SK-N-SH (cell line): ENCODE data around the gene CDK14.

Experiments used
- EZH2phosphoT487 ChIP-seq: fragments of 200-600 bp; sonication (generic); IDR thresholded peaks from 2 replicates; pipeline ENCODE4 v1.6.1; 2017; ENCODE audit warnings: low read depth, mixed run types, mild to moderate bottlenecking, antibody characterized with exemption, moderate library complexity, borderline replicate concordance
- MEF2A ChIP-seq: IDR thresholded peaks from 2 replicates; pipeline ENCODE4 v1.4.0; 2012; ENCODE audit warnings: low read depth, borderline replicate concordance
- NRF1 ChIP-seq: IDR thresholded peaks from 2 replicates; pipeline ENCODE4 v1.6.1; 2012; ENCODE audit warnings: low read depth, mild to moderate bottlenecking, low read length
- RCOR1 ChIP-seq: fragments of 150-350 bp; IDR thresholded peaks from 2 replicates; pipeline ENCODE4 v1.6.1; 2017; ENCODE audit warnings: antibody characterized with exemption, low read length
- RFX5 ChIP-seq: IDR thresholded peaks from 2 replicates; pipeline ENCODE4 v1.6.1; 2012; ENCODE audit warnings: mild to moderate bottlenecking, improper control_type of control experiment, low read length
- SMC3 ChIP-seq: IDR thresholded peaks from 2 replicates; pipeline ENCODE4 v1.6.1; 2012; ENCODE audit warnings: low read depth, low read length, improper control_type of control experiment
- TAF1 ChIP-seq: IDR thresholded peaks from 2 replicates; pipeline ENCODE4 v1.6.1; 2012; ENCODE audit warnings: low read depth, mild to moderate bottlenecking, low read length, moderate library complexity, borderline replicate concordance
- YY1 ChIP-seq: IDR thresholded peaks from 2 replicates; pipeline ENCODE4 v1.4.0; 2012; ENCODE audit warnings: low read depth, mild to moderate bottlenecking
- TF ChIP-seq, protein P1 (sequence below): fragments of 200-600 bp; sonication (generic); IDR thresholded peaks from 2 replicates; pipeline ENCODE4 v1.6.1; 2017; ENCODE audit warnings: antibody characterized with exemption, mild to moderate bottlenecking, moderate library complexity
- TF ChIP-seq, protein P2 (sequence below): IDR thresholded peaks from 2 replicates; pipeline ENCODE4 v1.4.0; 2012; ENCODE audit warnings: low read depth
- TF ChIP-seq, protein P3 (sequence below): IDR thresholded peaks from 2 replicates; pipeline ENCODE4 v1.6.1; 2012; ENCODE audit warnings: mild to moderate bottlenecking, low read depth, low read length, moderate library complexity

- TF ChIP-seq, protein P1, sequence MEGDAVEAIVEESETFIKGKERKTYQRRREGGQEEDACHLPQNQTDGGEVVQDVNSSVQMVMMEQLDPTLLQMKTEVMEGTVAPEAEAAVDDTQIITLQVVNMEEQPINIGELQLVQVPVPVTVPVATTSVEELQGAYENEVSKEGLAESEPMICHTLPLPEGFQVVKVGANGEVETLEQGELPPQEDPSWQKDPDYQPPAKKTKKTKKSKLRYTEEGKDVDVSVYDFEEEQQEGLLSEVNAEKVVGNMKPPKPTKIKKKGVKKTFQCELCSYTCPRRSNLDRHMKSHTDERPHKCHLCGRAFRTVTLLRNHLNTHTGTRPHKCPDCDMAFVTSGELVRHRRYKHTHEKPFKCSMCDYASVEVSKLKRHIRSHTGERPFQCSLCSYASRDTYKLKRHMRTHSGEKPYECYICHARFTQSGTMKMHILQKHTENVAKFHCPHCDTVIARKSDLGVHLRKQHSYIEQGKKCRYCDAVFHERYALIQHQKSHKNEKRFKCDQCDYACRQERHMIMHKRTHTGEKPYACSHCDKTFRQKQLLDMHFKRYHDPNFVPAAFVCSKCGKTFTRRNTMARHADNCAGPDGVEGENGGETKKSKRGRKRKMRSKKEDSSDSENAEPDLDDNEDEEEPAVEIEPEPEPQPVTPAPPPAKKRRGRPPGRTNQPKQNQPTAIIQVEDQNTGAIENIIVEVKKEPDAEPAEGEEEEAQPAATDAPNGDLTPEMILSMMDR = no peak
- TF ChIP-seq RFX5 = no peak
- no peak for TF ChIP-seq SMC3
- TF ChIP-seq NRF1 = no peak
- TF ChIP-seq EZH2phosphoT487 = no peak
- TF ChIP-seq, protein P2, sequence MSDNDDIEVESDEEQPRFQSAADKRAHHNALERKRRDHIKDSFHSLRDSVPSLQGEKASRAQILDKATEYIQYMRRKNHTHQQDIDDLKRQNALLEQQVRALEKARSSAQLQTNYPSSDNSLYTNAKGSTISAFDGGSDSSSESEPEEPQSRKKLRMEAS = no peak
- no peak for TF ChIP-seq YY1
- TF ChIP-seq, protein P3, sequence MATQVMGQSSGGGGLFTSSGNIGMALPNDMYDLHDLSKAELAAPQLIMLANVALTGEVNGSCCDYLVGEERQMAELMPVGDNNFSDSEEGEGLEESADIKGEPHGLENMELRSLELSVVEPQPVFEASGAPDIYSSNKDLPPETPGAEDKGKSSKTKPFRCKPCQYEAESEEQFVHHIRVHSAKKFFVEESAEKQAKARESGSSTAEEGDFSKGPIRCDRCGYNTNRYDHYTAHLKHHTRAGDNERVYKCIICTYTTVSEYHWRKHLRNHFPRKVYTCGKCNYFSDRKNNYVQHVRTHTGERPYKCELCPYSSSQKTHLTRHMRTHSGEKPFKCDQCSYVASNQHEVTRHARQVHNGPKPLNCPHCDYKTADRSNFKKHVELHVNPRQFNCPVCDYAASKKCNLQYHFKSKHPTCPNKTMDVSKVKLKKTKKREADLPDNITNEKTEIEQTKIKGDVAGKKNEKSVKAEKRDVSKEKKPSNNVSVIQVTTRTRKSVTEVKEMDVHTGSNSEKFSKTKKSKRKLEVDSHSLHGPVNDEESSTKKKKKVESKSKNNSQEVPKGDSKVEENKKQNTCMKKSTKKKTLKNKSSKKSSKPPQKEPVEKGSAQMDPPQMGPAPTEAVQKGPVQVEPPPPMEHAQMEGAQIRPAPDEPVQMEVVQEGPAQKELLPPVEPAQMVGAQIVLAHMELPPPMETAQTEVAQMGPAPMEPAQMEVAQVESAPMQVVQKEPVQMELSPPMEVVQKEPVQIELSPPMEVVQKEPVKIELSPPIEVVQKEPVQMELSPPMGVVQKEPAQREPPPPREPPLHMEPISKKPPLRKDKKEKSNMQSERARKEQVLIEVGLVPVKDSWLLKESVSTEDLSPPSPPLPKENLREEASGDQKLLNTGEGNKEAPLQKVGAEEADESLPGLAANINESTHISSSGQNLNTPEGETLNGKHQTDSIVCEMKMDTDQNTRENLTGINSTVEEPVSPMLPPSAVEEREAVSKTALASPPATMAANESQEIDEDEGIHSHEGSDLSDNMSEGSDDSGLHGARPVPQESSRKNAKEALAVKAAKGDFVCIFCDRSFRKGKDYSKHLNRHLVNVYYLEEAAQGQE = no peak
- TF ChIP-seq TAF1 = no peak
- no peak for TF ChIP-seq MEF2A
- no peak for TF ChIP-seq RCOR1
Observed at GRCh38 chr7:90675982-90676381, 79.9 kb downstream of the CDK14 start.
